GM12892 (cell line): Measurements from ENCODE around the gene SPOCK1.

Experiments
- POLR2A ChIP-seq: IDR thresholded peaks from 2 replicates; pipeline ENCODE4 v1.6.1; 2011; ENCODE audit warnings: low read depth, low read length, control low read depth
- POLR2AphosphoS5 ChIP-seq: IDR thresholded peaks from 2 replicates; pipeline ENCODE4 v1.6.1; 2011; ENCODE audit warnings: low read depth, low read length, control low read depth
- TAF1 ChIP-seq: IDR thresholded peaks from 2 replicates; pipeline ENCODE4 v1.6.1; 2011; ENCODE audit warnings: low read depth, mild to moderate bottlenecking, control low read depth, low read length, borderline replicate concordance

DNA sequence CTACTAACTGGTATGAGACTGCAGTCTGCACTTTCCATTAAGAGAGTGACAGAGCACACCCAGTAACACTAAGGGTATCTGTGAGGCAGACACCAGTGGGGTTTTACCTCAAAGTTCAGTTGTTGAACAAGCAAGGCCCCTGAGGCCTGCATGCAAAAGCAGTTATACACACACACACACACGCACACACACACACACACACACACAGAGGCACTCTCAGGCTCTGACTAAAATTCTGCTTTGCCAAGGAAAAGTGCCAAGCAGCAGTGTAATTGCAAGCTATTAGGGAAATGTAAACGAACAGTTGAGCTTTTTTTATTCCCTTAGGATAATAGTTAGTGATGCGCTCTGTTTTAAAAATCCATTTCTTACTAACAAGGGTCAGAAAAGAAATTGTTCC is 377.1 kb downstream of the SPOCK1 start:
- TF ChIP-seq POLR2A = no peak
- TF ChIP-seq POLR2AphosphoS5 = no peak
- no peak for TF ChIP-seq TAF1
